Measurements from ENCODE around the gene GNAT3. TPM values are rescaled to one million over a fixed set of nuclear protein-coding genes. Genes with fewer than 3 reads are reported as not detected.

GNAT3 gene
- total RNA-seq, 2 donors from 2014 or later: not detected

Other genes starting within 250 kb of the GNAT3 start
- gene CD36, start 126.6 kb upstream of the GNAT3 start, total RNA-seq: not detected